PC-9 (cell line): ENCODE results near the gene ACSL5. TPM values are rescaled to one million over a fixed set of nuclear protein-coding genes. Genes with fewer than 3 reads are reported as not detected.
A peak's percentile ranks its signal among the peaks of the same experiment; 100 is the strongest.

Experiments used
- BruUV-seq: library from RNA; stranded (reverse); fragments of 400-500 nt; replicated peaks from 2 replicates; lab custom pipeline; 2021; lab: Mats Ljungman, UMichigan
- CTCF ChIA-PET: fragments of 300-600 bp; sonication (Branson Sonifier 250); formaldehyde crosslinking; loops from one replicate; lab custom pipeline; 2022; ENCODE audit warnings: antibody characterized with exemption; lab: Charles Lee
- POLR2A ChIA-PET: fragments of 300-600 bp; sonication (Branson Sonifier 250); formaldehyde crosslinking; loops from one replicate; lab custom pipeline; 2022; ENCODE audit warnings: antibody characterized with exemption; ENCODE audit not compliant: unreplicated experiment; lab: Charles Lee
- DNase-seq, 2 experiments: peaks; one replicate each; pipeline versions ENCODE4 v3.0.0 to v3.0.0-alpha.2; 2015 to 2022; ENCODE audit warnings: mixed read lengths in 1 of 2
- H2AFZ ChIP-seq: fragments of 200-600 bp; sonication (generic); 2 replicates; pipeline ENCODE4 v1.8.1; 2017; ENCODE audit warnings: antibody characterized with exemption
- H3F3A ChIP-seq: fragments of 200-600 bp; sonication (generic); 2 replicates; pipeline ENCODE4 v1.8.1; 2017; ENCODE audit warnings: antibody characterized with exemption, mild to moderate bottlenecking, low read depth; ENCODE audit not compliant: insufficient read depth
- H3K27ac ChIP-seq: fragments of 200-600 bp; sonication (generic); 2 replicates; pipeline ENCODE4 v1.6.1; 2016; ENCODE audit warnings: mixed run types
- H3K27me3 ChIP-seq: fragments of 200-600 bp; sonication (generic); 2 replicates; pipeline ENCODE4 v1.6.1; 2016; ENCODE audit warnings: low read depth, mixed run types; ENCODE audit not compliant: insufficient read depth
- H3K36me3 ChIP-seq: fragments of 200-600 bp; sonication (generic); 2 replicates; pipeline ENCODE4 v1.6.1; 2016; ENCODE audit warnings: low read depth, mixed run types
- H3K4me1 ChIP-seq: fragments of 200-600 bp; sonication (generic); replicated peaks from 2 replicates; pipeline ENCODE4 v1.6.1; 2016; ENCODE audit warnings: mixed run types; ENCODE audit not compliant: insufficient read depth
- H3K4me2 ChIP-seq: fragments of 200-600 bp; sonication (generic); 2 replicates; pipeline ENCODE4 v1.6.1; 2017; ENCODE audit warnings: mixed run types
- H3K4me3 ChIP-seq: fragments of 200-600 bp; sonication (generic); 2 replicates; pipeline ENCODE4 v1.6.1; 2016; ENCODE audit warnings: mixed run types
- H3K79me2 ChIP-seq: fragments of 200-600 bp; sonication (generic); 2 replicates; pipeline ENCODE4 v1.6.1; 2017; ENCODE audit warnings: low read depth, mixed run types
- H3K9me2 ChIP-seq: fragments of 200-600 bp; sonication (generic); 2 replicates; pipeline ENCODE4 v1.8.1; 2017; ENCODE audit warnings: mild to moderate bottlenecking; ENCODE audit not compliant: insufficient read depth
- H3K9me3 ChIP-seq: fragments of 200-600 bp; sonication (generic); 2 replicates; pipeline ENCODE4 v1.8.1; 2016; ENCODE audit warnings: low read depth; ENCODE audit not compliant: insufficient read depth
- H4K20me1 ChIP-seq: fragments of 200-600 bp; sonication (generic); 2 replicates; pipeline ENCODE4 v1.8.1; 2017; ENCODE audit not compliant: insufficient read depth
- CTCF ChIP-seq: fragments of 200-600 bp; sonication (generic); conservative IDR thresholded peaks from 2 replicates; pipeline ENCODE4 v1.6.1; 2017; ENCODE audit warnings: mixed run types, antibody characterized with exemption, mild to moderate bottlenecking, moderate library complexity
- EZH2 ChIP-seq: fragments of 200-600 bp; sonication (generic); IDR thresholded peaks from 2 replicates; pipeline ENCODE4 v1.8.0; 2017; ENCODE audit warnings: antibody characterized with exemption, low read depth
- intact Hi-C: fragments of 100-400 bp; cut with micrococcal nuclease; formaldehyde crosslinking; loops from one replicate; pipeline ENCODE4 v1.10.0; 2022; ENCODE audit not compliant: unreplicated experiment
- total RNA-seq: library from RNA; stranded (reverse); gene quantifications from 2 replicates; pipeline ENCODE4 v1.2.3, GENCODE V29; 2021

ACSL5 gene
- total RNA-seq, 1 experiment from 2014 or later: 21.4 TPM

- DNase-seq: no peak
- H3K9me3 ChIP-seq: no peaks in the 10 kb centered on the region
- H3F3A ChIP-seq: no peaks in the 10 kb centered on the region
- no peak overlapping the region for H2AFZ ChIP-seq
- no peaks in the 10 kb centered on the region for H3K4me1 ChIP-seq
- intact Hi-C loops: loop anchor here (10.0 kb wide), 1 partner anchor 288 kb away; no protein-coding TSS in a partner anchor
- 0 out of 2 replicates have a peak, but pooled peaks cover 3% of the 10 kb centered on the region for H3K79me2 ChIP-seq
- no peak overlapping the region for H3K27ac ChIP-seq
- no peak overlapping the region for H3K4me2 ChIP-seq
- no peaks in the 10 kb centered on the region for H3K27me3 ChIP-seq
- H3K36me3 ChIP-seq: no peaks in the 10 kb centered on the region; the same call in 1 of the 2 replicates
- ChIA-PET POLR2A (no interaction called here), CTCF (no interaction called here)
- no peaks in the 10 kb centered on the region for H4K20me1 ChIP-seq
- no peaks in the 10 kb centered on the region for H3K9me2 ChIP-seq
- no peak for TF ChIP-seq EZH2
- TF ChIP-seq CTCF: no peak
- BruUV-seq: no TSS peak
- H3K4me3 ChIP-seq: no peak overlapping the region
These were observed 59.2 kb downstream of the ACSL5 start for GRCh38 chr10:112433136-112433535.

GRCh38 chr10:112434988-112435619, 61.2 kb downstream of the ACSL5 start:
- DNase-seq: peak in 1 of 2 experiments; percentile 38
- Histone ChIP-seq H3F3A (no peaks in the 10 kb centered on the region), H3K9me3 (no peaks in the 10 kb centered on the region), H4K20me1 (no peaks in the 10 kb centered on the region), H3K27me3 (no peaks in the 10 kb centered on the region), H3K27ac (no peak overlapping the region), H2AFZ (no peak overlapping the region), H3K4me3 (no peak overlapping the region), H3K36me3 (no peaks in the 10 kb centered on the region; the same call in 1 of the 2 replicates), H3K4me2 (no peak overlapping the region), H3K9me2 (no peaks in the 10 kb centered on the region), H3K4me1 (no peaks in the 10 kb centered on the region), H3K79me2 (0 out of 2 replicates have a peak, but pooled peaks cover 3% of the 10 kb centered on the region)
- ChIA-PET POLR2A (interaction anchor here (0.5 kb wide), 1 partner anchor 1890 kb away, joined by 4 read pairs; no protein-coding TSS in a partner anchor), CTCF (interaction anchor here (1.0 to 1.2 kb wide), 2 partner anchors 72 to 295 kb away, joined by 3 to 4 read pairs; no protein-coding TSS in a partner anchor)
- intact Hi-C loops: loop anchor here (5.0 to 10.0 kb wide), 2 partner anchors 118 to 290 kb away; no protein-coding TSS in a partner anchor
- TF ChIP-seq EZH2 (no peak), CTCF (peak; percentile 70)
- no TSS peak for BruUV-seq

- no peak for TF ChIP-seq CTCF
- no peak overlapping the region for H3K4me2 ChIP-seq
- no peak overlapping the region for H3K27ac ChIP-seq
- peaks cover 4% of the 10 kb centered on the region; the same call in 1 of the 2 replicates for H3K36me3 ChIP-seq
- no TSS peak for BruUV-seq
- no peaks in the 10 kb centered on the region for H4K20me1 ChIP-seq
- H3K9me3 ChIP-seq: no peaks in the 10 kb centered on the region
- H3K9me2 ChIP-seq: no peaks in the 10 kb centered on the region
- ChIA-PET CTCF (no interaction called here), POLR2A (no interaction called here)
- DNase-seq: no peak
- H3F3A ChIP-seq: no peaks in the 10 kb centered on the region
- intact Hi-C loops: loop anchor here (5.0 to 10.0 kb wide), 2 partner anchors 121 to 294 kb away; no protein-coding TSS in a partner anchor
- H3K79me2 ChIP-seq: 0 out of 2 replicates have a peak, but pooled peaks cover 3% of the 10 kb centered on the region
- no peak overlapping the region for H2AFZ ChIP-seq
- H3K27me3 ChIP-seq: no peaks in the 10 kb centered on the region
- no peak overlapping the region for H3K4me3 ChIP-seq
- H3K4me1 ChIP-seq: no peaks in the 10 kb centered on the region
These were observed 64.4 kb downstream of the ACSL5 start for GRCh38 chr10:112438356-112438755.
